ENCODE data around the gene P2RX6. TPM values are rescaled to one million over a fixed set of nuclear protein-coding genes. Genes with fewer than 3 reads are reported as not detected.
A peak's percentile ranks its signal among the peaks of the same experiment; 100 is the strongest.

Gene P2RX6
- total and polyA plus RNA-seq, 9 of the 15 experiments (the other 6 are each of a cell fraction or from before 2014, with no cell fraction given) = 0.01 to 3.9 (median 1.5) TPM; not detected in 1

- no peak for FAIRE-seq
- WGBS (ENCODE audit: insufficient coverage, low coverage, missing lambda C conversion rate) = 7% methylated on average over 21 of the region's 21 CpGs
- TF ChIP-seq FOXM1 (IDR thresholded peaks at IDR 0.05; ENCODE audit: low read depth) (no peak), FOXM1 (CRISPR knock-in tag; IDR thresholded peaks at IDR 0.05; ENCODE audit: low read depth) (peak; percentile 39; the same call in 1 of the 2 replicates), TRIM28 (IDR thresholded peaks at IDR 0.05) (no peak), HIVEP1 (CRISPR knock-in tag; IDR thresholded peaks at IDR 0.05) (0 out of 2 replicates have a peak, but pooled peaks have one; percentile 15), MCM5 (IDR thresholded peaks at IDR 0.05; ENCODE audit: low read depth) (peak; percentile 78; the same call in 1 of the 2 replicates), HMGN3 (IDR thresholded peaks at IDR 0.05; ENCODE audit: borderline replicate concordance, extremely low read depth, insufficient read length, low read depth, low read length) (no peak), TEAD1 (CRISPR knock-in tag; IDR thresholded peaks at IDR 0.05) (0 out of 4 replicates have a peak, but pooled peaks of 1 of the 2 experiments have one; percentile 53), JUN (IDR thresholded peaks at IDR 0.05; ENCODE audit: borderline replicate concordance, low read depth, low read length) (no peak), JUN (CRISPR knock-in tag; IDR thresholded peaks at IDR 0.05; ENCODE audit: borderline replicate concordance) (0 out of 2 replicates have a peak, but pooled peaks have one; percentile 21), ZNF143 (CRISPR knock-in tag; IDR thresholded peaks at IDR 0.05) (peak; percentile 40; the same call in 1 of the 2 replicates), HNRNPK (IDR thresholded peaks at IDR 0.05; ENCODE audit: low read depth, low read length, poor library complexity, severe bottlenecking) (no peak), ZNF23 (CRISPR knock-in tag; IDR thresholded peaks at IDR 0.05) (no peak), CBX3 (IDR thresholded peaks at IDR 0.05; ENCODE audit: borderline replicate concordance in 1 of 2, low read length in 2 of 2) (peak in 1 of 2 experiments; percentile 48; a peak in 1 of 3 replicates), ETS2 (tag; IDR thresholded peaks at IDR 0.05; ENCODE audit: borderline replicate concordance, poor library complexity, severe bottlenecking) (no peak), XRCC5 (IDR thresholded peaks at IDR 0.05; ENCODE audit: low read depth, low read length) (0 out of 2 replicates have a peak, but pooled peaks have one; percentile 41), KLF1 (tag; IDR thresholded peaks at IDR 0.05) (no peak), GATAD2B (IDR thresholded peaks at IDR 0.05; ENCODE audit: borderline replicate concordance) (no peak)
- TF ChIP-seq, protein P1, sequence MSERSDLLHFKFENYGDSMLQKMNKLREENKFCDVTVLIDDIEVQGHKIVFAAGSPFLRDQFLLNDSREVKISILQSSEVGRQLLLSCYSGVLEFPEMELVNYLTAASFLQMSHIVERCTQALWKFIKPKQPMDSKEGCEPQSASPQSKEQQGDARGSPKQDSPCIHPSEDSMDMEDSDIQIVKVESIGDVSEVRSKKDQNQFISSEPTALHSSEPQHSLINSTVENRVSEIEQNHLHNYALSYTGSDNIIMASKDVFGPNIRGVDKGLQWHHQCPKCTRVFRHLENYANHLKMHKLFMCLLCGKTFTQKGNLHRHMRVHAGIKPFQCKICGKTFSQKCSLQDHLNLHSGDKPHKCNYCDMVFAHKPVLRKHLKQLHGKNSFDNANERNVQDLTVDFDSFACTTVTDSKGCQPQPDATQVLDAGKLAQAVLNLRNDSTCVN (CRISPR knock-in tag; IDR thresholded peaks at IDR 0.05) = 0 out of 2 replicates have a peak, but pooled peaks have one; percentile 1
- TF ChIP-seq, protein P2, sequence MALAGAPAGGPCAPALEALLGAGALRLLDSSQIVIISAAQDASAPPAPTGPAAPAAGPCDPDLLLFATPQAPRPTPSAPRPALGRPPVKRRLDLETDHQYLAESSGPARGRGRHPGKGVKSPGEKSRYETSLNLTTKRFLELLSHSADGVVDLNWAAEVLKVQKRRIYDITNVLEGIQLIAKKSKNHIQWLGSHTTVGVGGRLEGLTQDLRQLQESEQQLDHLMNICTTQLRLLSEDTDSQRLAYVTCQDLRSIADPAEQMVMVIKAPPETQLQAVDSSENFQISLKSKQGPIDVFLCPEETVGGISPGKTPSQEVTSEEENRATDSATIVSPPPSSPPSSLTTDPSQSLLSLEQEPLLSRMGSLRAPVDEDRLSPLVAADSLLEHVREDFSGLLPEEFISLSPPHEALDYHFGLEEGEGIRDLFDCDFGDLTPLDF (CRISPR knock-in tag; IDR thresholded peaks at IDR 0.05) = no peak
Measured at GRCh38 chr22:21076912-21077625, 62.1 kb downstream of the P2RX6 start.

More at GRCh38 chr22:21076912-21077625, 62.1 kb downstream of the P2RX6 start:
- no peaks in the 10 kb centered on the region for H3K36me3 ChIP-seq (ENCODE audit: control insufficient read depth, insufficient read depth, low read length)
- H2AFZ ChIP-seq (ENCODE audit: low read depth, low read length) = no peak overlapping the region
- no peaks in the 10 kb centered on the region for H3K79me2 ChIP-seq (ENCODE audit: control insufficient read depth, insufficient read depth, low read length)
- no peak overlapping the region for H3K4me2 ChIP-seq (ENCODE audit: insufficient read depth, low read length)
- peak; percentile 26 for ATAC-seq
- no peak overlapping the region for H3K27ac ChIP-seq (ENCODE audit: extremely low read depth, low read depth, low read length)
- no TSS peak for BruUV-seq (replicated peaks)
- H4K20me1 ChIP-seq (replicated peaks; ENCODE audit: control insufficient read depth, insufficient read depth, low read length) = peaks cover 9% of the 10 kb centered on the region
- intact Hi-C loops (cut with micrococcal nuclease) = no loop called here
- peak in 1 of 4 experiments; percentile 47 for DNase-seq (ENCODE audit: extremely low read depth in 1 of 4, low spot score in 3 of 4)
- H3K9ac ChIP-seq (ENCODE audit: insufficient read depth in 1 of 2, low read depth in 2 of 2, low read length in 2 of 2) = peak overlapping the region in 1 of 2 experiments; percentile 12; a peak in 2 of 4 replicates
- CTCF ChIA-PET (ENCODE audit: low intra/inter-chr PET ratio) = no interaction called here
- H3K4me3 ChIP-seq = no peak overlapping the region
- no peaks in the 10 kb centered on the region for H3K9me3 ChIP-seq (replicated peaks; ENCODE audit: control insufficient read depth, insufficient read depth, low read depth, low read length)
- in situ Hi-C loops (cut with MboI) = no loop called here
- no peaks in the 10 kb centered on the region for H3K9me1 ChIP-seq (ENCODE audit: control insufficient read depth, insufficient read depth, low read length)
- peaks cover 62 to 78% of the 10 kb centered on the region in 2 experiments for H3K27me3 ChIP-seq (ENCODE audit: control insufficient read depth in 2 of 2, insufficient read depth in 2 of 2, low read length in 2 of 2)
- H3K4me1 ChIP-seq (replicated peaks in 1 of 2; ENCODE audit: control insufficient read depth in 2 of 2, insufficient read depth in 2 of 2, low read length in 2 of 2) = peaks cover 0 to 25% of the 10 kb centered on the region in 2 experiments; a peak in 2 of 5 replicates
- POLR2A ChIA-PET = interaction anchor here (0.5 to 4.1 kb wide), 13 partner anchors 9 to 1970 kb away, joined by 3 to 51 read pairs (median 4); no protein-coding TSS in a partner anchor

All from K562 (cell line).